MG63 (cell line): Measurements from ENCODE around the gene REC114. TPM values are rescaled to one million over a fixed set of nuclear protein-coding genes. Genes with fewer than 3 reads are reported as not detected.

ENCODE experiments used
- DNase-seq: peaks from one replicate; pipeline ENCODE4 v3.0.0-alpha.2; 2020
- H3K27me3 ChIP-seq: fragments of 250-450 bp; sonication (Bioruptor Pico); 2 replicates; pipeline ENCODE4 v1.5.1; 2020; ENCODE audit warnings: mild to moderate bottlenecking, moderate library complexity
- H3K36me3 ChIP-seq: fragments of 250-450 bp; sonication (Bioruptor Pico); 2 replicates; pipeline ENCODE4 v1.5.1; 2020; ENCODE audit warnings: mild to moderate bottlenecking, moderate library complexity
- H3K4me3 ChIP-seq: fragments of 250-450 bp; sonication (Bioruptor Pico); 2 replicates; pipeline ENCODE4 v1.5.1; 2020; ENCODE audit warnings: mild to moderate bottlenecking, moderate library complexity
- H3K9me3 ChIP-seq: fragments of 250-450 bp; sonication (Bioruptor Pico); 2 replicates; pipeline ENCODE4 v1.5.1; 2020; ENCODE audit warnings: mild to moderate bottlenecking, moderate library complexity
- total RNA-seq: library from RNA; depleted of rRNA; stranded (reverse); fragments of >200 nt; shearing (Covaris generic); gene quantifications from 2 replicates; pipeline ENCODE4 v1.2.3, GENCODE V29; 2014; ENCODE audit warnings: low replicate concordance

Gene REC114
- total RNA-seq, 1 experiment from 2014 or later: not detected

- DNase-seq: no peak
- Histone ChIP-seq H3K9me3 (no peaks in the 10 kb centered on the region), H3K4me3 (no peak overlapping the region), H3K27me3 (peaks cover 27% of the 10 kb centered on the region), H3K36me3 (no peaks in the 10 kb centered on the region)
Measured at GRCh38 chr15:73493922-73494321, 51.0 kb downstream of the REC114 start.

GRCh38 chr15:73495181-73495580 is 52.2 kb downstream of the REC114 start:
- Histone ChIP-seq H3K9me3 (no peaks in the 10 kb centered on the region), H3K36me3 (no peaks in the 10 kb centered on the region), H3K27me3 (peaks cover 31% of the 10 kb centered on the region), H3K4me3 (no peak overlapping the region)
- DNase-seq: no peak

- no peaks in the 10 kb centered on the region for H3K9me3 ChIP-seq
- peaks cover 26% of the 10 kb centered on the region; the same call in 1 of the 2 replicates for H3K27me3 ChIP-seq
- no peak for DNase-seq
- no peaks in the 10 kb centered on the region for H3K36me3 ChIP-seq
- no peak overlapping the region for H3K4me3 ChIP-seq
Measured at GRCh38 chr15:73500696-73501095, 57.7 kb downstream of the REC114 start.

DNA sequence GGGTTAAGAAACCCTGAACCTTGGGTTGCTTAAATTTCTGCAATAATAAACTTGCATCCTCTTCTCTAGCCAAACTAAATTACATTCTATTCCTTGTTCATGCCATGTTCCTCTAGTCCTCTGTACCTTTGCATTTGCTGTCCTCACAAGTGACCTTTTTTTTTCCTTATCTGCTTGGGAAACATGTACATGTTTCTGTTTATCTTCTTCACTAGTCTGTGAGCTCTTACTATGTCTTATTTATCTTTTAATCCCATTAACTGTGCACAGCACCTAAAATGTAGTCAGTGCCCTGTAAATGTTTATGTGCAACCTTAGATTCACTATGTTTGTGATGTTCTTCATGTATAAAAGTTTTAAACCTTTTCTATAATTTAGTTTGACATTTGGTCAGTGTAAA is 61.9 kb downstream of the REC114 start:
- Histone ChIP-seq H3K9me3 (no peaks in the 10 kb centered on the region), H3K4me3 (no peak overlapping the region), H3K27me3 (peaks cover 11% of the 10 kb centered on the region; the same call in 1 of the 2 replicates), H3K36me3 (no peaks in the 10 kb centered on the region)
- no peak for DNase-seq

DNA sequence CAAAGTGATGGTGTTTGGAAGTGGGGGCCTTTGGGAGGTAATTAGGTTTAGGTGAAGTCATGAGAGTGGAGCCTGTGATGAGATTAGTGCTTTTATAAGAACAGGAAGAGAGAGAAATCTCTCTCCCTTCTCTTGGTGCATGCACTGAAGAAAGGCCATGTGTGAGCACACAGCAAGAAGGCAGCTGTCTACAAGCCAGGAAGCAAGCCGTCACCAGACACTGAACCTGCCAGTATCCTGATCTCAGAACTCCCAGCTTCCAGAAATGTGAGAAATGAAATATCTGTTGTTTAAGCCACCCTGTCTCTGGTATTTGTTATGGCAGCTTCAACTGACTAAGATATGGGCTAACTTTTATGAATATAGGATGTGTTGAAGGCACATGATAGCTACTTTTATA is 72.6 kb downstream of the REC114 start:
- H3K36me3 ChIP-seq: no peaks in the 10 kb centered on the region
- no peaks in the 10 kb centered on the region for H3K9me3 ChIP-seq
- no peaks in the 10 kb centered on the region for H3K27me3 ChIP-seq
- DNase-seq: no peak
- H3K4me3 ChIP-seq: no peak overlapping the region

- H3K27me3 ChIP-seq: no peaks in the 10 kb centered on the region
- DNase-seq: no peak
- H3K36me3 ChIP-seq: no peaks in the 10 kb centered on the region
- H3K9me3 ChIP-seq: no peaks in the 10 kb centered on the region
- no peak overlapping the region for H3K4me3 ChIP-seq
Measured at GRCh38 chr15:73517566-73517965, 74.6 kb downstream of the REC114 start.

DNA sequence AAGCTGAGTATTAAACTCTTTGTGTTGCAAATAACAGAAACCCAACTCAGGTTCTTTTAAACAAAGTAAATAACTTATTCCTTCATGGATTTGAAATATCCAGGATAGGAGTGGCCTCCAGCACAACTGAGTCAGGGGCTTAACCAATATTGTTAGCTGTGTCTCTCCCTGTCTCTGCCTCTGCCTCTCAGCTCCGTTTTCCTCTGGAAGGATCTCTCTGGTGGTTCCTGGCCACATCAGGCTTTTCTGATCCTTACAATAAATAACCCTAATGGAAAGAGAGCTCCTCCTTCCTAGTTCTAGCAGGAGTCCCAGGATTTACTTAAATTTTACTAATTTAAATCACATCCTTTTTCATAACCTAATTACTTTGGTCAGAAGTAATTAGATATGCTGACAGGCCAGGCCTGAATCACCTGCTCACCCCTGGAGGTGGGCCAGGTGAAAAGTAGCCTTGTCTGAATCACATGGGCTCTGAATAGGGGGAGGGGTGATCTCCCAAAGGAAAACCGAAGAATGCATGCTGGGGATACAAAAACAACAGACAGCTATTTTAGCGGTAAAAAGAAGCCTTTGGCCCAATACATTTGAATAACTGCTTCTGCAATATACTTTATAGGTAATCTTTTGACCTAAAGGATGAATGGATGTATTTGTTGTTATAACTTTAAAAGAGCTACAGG is 75.4 kb downstream of the REC114 start:
- no peaks in the 10 kb centered on the region for H3K9me3 ChIP-seq
- H3K27me3 ChIP-seq: no peaks in the 10 kb centered on the region
- DNase-seq: no peak
- H3K36me3 ChIP-seq: no peaks in the 10 kb centered on the region
- H3K4me3 ChIP-seq: no peak overlapping the region

DNA sequence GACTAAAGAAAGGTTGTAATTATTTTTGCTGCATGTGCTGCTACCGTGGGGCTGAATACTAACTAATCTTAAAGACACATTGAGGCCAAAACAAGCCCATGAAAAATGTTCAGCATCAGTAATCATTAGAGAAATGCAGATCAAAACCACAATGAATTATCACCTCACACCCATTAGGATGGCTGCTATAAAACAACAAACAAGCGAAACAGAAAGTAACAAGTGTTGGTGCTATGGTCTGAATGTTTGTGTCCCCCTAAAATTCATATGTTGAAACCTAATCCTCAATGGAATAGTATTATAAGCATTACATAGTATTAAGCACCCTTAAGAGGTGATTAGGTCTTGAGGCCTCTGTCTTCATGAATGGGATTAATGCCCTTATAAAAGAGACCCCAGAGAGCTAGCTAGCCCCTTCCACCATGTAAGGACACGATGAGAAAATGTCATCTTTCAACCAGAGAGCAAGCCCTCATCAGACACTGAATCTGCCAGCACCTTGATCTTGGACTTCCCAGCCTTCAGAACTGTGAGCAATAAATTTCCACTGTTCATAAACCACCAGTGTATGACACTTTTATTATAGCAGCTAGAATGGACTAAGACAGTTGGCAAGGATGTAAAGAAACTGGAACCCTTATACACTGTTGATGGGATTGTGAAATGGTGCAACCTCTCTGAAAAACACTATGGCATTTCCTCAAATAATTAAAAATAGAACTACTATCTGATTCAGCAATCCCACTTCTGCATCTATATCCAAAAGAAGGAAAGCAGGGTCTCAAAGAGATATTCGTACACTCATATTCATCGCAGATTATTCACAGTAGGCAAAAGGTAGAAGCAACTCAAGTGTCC is 76.1 kb downstream of the REC114 start:
- no peak for DNase-seq
- Histone ChIP-seq H3K4me3 (no peak overlapping the region), H3K9me3 (no peaks in the 10 kb centered on the region), H3K36me3 (no peaks in the 10 kb centered on the region), H3K27me3 (peaks cover 1% of the 10 kb centered on the region)

GRCh38 chr15:73522011-73522410 is 79.0 kb downstream of the REC114 start:
- Histone ChIP-seq H3K36me3 (no peaks in the 10 kb centered on the region), H3K4me3 (no peak overlapping the region), H3K9me3 (no peaks in the 10 kb centered on the region), H3K27me3 (peaks cover 13% of the 10 kb centered on the region)
- DNase-seq: no peak

DNA sequence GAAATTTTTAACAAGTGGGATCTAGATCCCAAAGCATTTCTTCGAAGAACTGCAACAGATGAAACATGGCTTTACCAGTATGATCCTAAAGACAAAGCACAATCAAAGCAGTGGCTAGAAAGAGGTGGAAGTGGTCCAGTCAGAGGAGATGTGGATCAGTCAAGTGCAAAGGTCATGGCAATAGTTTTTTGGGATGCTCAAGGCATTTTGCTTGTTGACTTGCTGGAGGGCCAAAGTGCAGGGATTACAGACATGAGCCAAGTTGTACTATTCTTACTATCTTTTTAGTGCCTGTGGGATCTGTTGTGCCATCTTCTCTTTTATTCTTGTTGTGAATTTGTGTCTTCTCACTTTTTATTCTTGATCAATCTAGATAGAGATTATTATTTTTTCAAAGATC is 82.0 kb downstream of the REC114 start:
- Histone ChIP-seq H3K9me3 (no peaks in the 10 kb centered on the region), H3K4me3 (no peak overlapping the region), H3K36me3 (no peaks in the 10 kb centered on the region), H3K27me3 (peaks cover 13% of the 10 kb centered on the region)
- DNase-seq: no peak

GRCh38 chr15:73527598-73527997 is 84.6 kb downstream of the REC114 start:
- no peak for DNase-seq
- no peaks in the 10 kb centered on the region for H3K9me3 ChIP-seq
- H3K27me3 ChIP-seq: peaks cover 13% of the 10 kb centered on the region
- no peaks in the 10 kb centered on the region for H3K36me3 ChIP-seq
- H3K4me3 ChIP-seq: no peak overlapping the region

GRCh38 chr15:73530649-73531048 is 87.7 kb downstream of the REC114 start:
- Histone ChIP-seq H3K9me3 (no peaks in the 10 kb centered on the region), H3K36me3 (no peaks in the 10 kb centered on the region), H3K27me3 (peaks cover 8% of the 10 kb centered on the region), H3K4me3 (no peak overlapping the region)
- no peak for DNase-seq

- Histone ChIP-seq H3K27me3 (peaks cover 10% of the 10 kb centered on the region; the same call in 1 of the 2 replicates), H3K9me3 (no peaks in the 10 kb centered on the region), H3K36me3 (no peaks in the 10 kb centered on the region), H3K4me3 (no peak overlapping the region)
- DNase-seq: no peak
Measured at GRCh38 chr15:73538123-73538522, 95.2 kb downstream of the REC114 start.

DNA sequence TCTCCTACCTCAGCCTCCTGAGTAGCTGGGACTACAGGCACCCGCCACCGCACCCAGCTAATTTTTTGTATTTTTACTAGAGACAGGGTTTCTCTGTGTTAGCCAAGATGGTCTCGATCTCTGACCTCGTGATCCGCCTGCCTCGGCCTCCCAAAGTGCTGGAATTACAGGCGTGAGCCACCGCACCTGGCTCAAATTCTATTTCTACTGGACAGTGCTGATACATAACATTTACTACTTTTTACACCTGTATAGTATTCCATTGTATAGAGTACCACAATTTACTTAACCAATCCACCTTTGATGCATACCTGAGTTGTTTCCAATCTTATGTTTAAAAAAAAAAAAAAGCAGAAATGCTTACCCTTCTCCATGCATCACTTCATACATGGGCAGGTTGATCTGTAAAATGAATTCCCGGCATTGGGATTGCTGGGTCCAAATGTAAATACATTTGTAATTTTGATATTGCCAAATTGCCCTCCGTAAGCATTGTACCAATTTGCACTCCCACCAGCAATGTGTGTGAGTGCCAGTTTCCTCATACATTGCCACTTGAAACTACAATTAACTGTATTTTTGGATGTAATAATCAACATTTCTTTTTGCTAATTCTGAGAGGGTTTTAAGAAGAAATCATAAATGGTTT is 95.7 kb downstream of the REC114 start:
- Histone ChIP-seq H3K27me3 (peaks cover 10% of the 10 kb centered on the region; the same call in 1 of the 2 replicates), H3K9me3 (no peaks in the 10 kb centered on the region), H3K4me3 (no peak overlapping the region), H3K36me3 (no peaks in the 10 kb centered on the region)
- DNase-seq: no peak

DNA sequence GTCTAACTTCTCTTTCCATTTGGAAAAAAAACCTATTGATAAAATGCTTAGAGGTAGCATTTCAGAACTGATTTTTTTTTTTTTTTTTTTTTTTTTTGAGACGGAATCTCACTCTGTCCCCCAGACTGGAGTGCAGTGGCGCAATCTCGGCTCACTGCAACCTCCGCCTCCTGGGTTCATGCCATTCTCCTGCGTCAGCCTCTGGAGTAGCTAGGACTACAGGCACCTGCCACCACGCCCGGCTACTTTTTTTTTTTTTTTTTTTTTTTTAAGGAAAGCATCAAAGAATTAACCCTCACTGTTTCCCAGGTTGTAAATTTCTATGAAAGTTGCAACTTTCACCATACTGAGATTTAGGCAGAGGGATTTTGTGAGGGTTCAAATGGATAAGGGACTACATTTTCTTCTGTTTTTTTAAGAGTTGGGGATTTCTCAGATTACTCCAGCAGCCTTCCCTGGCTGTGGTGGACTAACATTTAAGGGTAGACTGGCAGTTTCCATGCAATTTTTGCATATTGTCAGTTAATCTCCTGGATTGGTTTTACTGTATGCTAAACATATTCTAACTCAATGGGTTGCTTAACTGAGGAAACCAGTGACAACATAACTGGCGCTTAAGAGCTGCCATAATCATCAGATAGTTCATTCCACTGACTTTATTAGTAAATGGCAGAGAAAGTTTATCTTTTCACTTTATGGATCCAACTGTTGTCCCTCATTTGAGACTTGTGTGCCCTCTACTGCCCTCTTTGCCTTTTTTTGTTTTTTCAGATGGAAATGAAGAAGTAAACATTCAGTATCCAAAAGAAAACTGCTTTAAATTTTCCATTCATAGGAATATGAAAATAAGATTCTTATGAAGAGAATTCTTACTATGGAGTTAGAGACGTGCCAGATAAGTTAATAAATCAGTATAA is 96.5 kb downstream of the REC114 start:
- DNase-seq: no peak
- Histone ChIP-seq H3K9me3 (no peaks in the 10 kb centered on the region), H3K27me3 (peaks cover 10% of the 10 kb centered on the region; the same call in 1 of the 2 replicates), H3K4me3 (no peak overlapping the region), H3K36me3 (no peaks in the 10 kb centered on the region)

DNA sequence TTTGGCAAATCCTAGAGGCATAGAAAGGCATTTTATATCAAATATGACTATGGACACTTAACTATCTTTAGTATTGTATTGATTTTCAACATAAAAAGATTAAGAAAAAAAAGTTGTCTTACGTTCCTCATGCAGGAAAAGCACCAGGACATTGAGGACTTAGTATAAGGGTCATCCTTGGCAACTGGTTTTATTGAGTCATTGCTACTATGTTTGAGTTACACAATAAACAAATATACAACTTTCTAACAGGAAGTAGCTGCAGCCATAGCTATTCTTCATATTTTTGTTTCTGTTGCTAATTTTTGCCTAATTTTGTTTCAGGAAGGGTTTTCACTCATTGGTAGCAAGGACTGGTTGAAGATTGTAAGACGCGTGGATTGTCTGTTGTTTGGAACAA is 97.2 kb downstream of the REC114 start:
- Histone ChIP-seq H3K27me3 (peaks cover 10% of the 10 kb centered on the region; the same call in 1 of the 2 replicates), H3K9me3 (no peaks in the 10 kb centered on the region), H3K36me3 (no peaks in the 10 kb centered on the region), H3K4me3 (no peak overlapping the region)
- no peak for DNase-seq
